ENCODE measurements around the gene FRMD4A. TPM values are rescaled to one million over a fixed set of nuclear protein-coding genes. Genes with fewer than 3 reads are reported as not detected.

FRMD4A gene
- total RNA-seq, 1 experiment from 2014 or later: 8.8 TPM

- Histone ChIP-seq H3K27me3 (no peaks in the 10 kb centered on the region), H3K36me3 (no peaks in the 10 kb centered on the region), H3K4me3 (no peak overlapping the region), H3K9me3 (no peaks in the 10 kb centered on the region)
- no peak for DNase-seq
Observed at GRCh38 chr10:14312014-14312413, 18.7 kb downstream of the FRMD4A start.

GRCh38 chr10:14311206-14311957 is 19.3 kb downstream of the FRMD4A start:
- H3K27me3 ChIP-seq: no peaks in the 10 kb centered on the region
- DNase-seq: no peak
- no peaks in the 10 kb centered on the region for H3K36me3 ChIP-seq
- no peak overlapping the region for H3K4me3 ChIP-seq
- H3K9me3 ChIP-seq: no peaks in the 10 kb centered on the region

- no peaks in the 10 kb centered on the region for H3K9me3 ChIP-seq
- no peak overlapping the region for H3K4me3 ChIP-seq
- H3K27me3 ChIP-seq: no peaks in the 10 kb centered on the region
- H3K36me3 ChIP-seq: no peaks in the 10 kb centered on the region
- no peak for DNase-seq
Observed at GRCh38 chr10:14309593-14309992, 21.1 kb downstream of the FRMD4A start.

- no peak overlapping the region for H3K4me3 ChIP-seq
- no peaks in the 10 kb centered on the region for H3K27me3 ChIP-seq
- H3K9me3 ChIP-seq: no peaks in the 10 kb centered on the region
- DNase-seq: no peak
- H3K36me3 ChIP-seq: no peaks in the 10 kb centered on the region
Observed at GRCh38 chr10:14306190-14306589, 24.5 kb downstream of the FRMD4A start.

GRCh38 chr10:14304046-14304445 is 26.7 kb downstream of the FRMD4A start:
- no peaks in the 10 kb centered on the region for H3K27me3 ChIP-seq
- no peaks in the 10 kb centered on the region for H3K36me3 ChIP-seq
- H3K9me3 ChIP-seq: no peaks in the 10 kb centered on the region
- H3K4me3 ChIP-seq: no peak overlapping the region
- DNase-seq: no peak

- Histone ChIP-seq H3K4me3 (no peak overlapping the region), H3K9me3 (no peaks in the 10 kb centered on the region), H3K36me3 (no peaks in the 10 kb centered on the region), H3K27me3 (no peaks in the 10 kb centered on the region)
- no peak for DNase-seq
Observed at GRCh38 chr10:14302035-14302434, 28.7 kb downstream of the FRMD4A start.

GRCh38 chr10:14299556-14299955 is 31.2 kb downstream of the FRMD4A start:
- H3K4me3 ChIP-seq: no peak overlapping the region
- DNase-seq: no peak
- H3K36me3 ChIP-seq: no peaks in the 10 kb centered on the region
- no peaks in the 10 kb centered on the region for H3K27me3 ChIP-seq
- no peaks in the 10 kb centered on the region for H3K9me3 ChIP-seq

- H3K4me3 ChIP-seq: no peak overlapping the region
- peaks cover 9% of the 10 kb centered on the region for H3K9me3 ChIP-seq
- no peaks in the 10 kb centered on the region for H3K27me3 ChIP-seq
- no peak for DNase-seq
- no peaks in the 10 kb centered on the region for H3K36me3 ChIP-seq
Observed at GRCh38 chr10:14296065-14296709, 34.5 kb downstream of the FRMD4A start.

- H3K27me3 ChIP-seq: no peaks in the 10 kb centered on the region
- DNase-seq: no peak
Observed at GRCh38 chr10:14294347-14295059, 36.2 kb downstream of the FRMD4A start.

GRCh38 chr10:14293526-14293925 is 37.2 kb downstream of the FRMD4A start:
- H3K36me3 ChIP-seq: no peaks in the 10 kb centered on the region
- H3K4me3 ChIP-seq: no peak overlapping the region
- no peaks in the 10 kb centered on the region for H3K27me3 ChIP-seq
- DNase-seq: no peak
- peaks cover 15% of the 10 kb centered on the region for H3K9me3 ChIP-seq

More at GRCh38 chr10:14294347-14295059, 36.2 kb downstream of the FRMD4A start:
- H3K36me3 ChIP-seq: no peaks in the 10 kb centered on the region
- peaks cover 15% of the 10 kb centered on the region for H3K9me3 ChIP-seq
- H3K4me3 ChIP-seq: no peak overlapping the region

- Histone ChIP-seq H3K9me3 (peaks cover 15% of the 10 kb centered on the region), H3K27me3 (no peaks in the 10 kb centered on the region), H3K4me3 (no peak overlapping the region), H3K36me3 (no peaks in the 10 kb centered on the region)
- no peak for DNase-seq
Observed at GRCh38 chr10:14291296-14291695, 39.4 kb downstream of the FRMD4A start.

GRCh38 chr10:14285941-14286560 is 44.7 kb downstream of the FRMD4A start:
- Histone ChIP-seq H3K4me3 (no peak overlapping the region), H3K36me3 (no peaks in the 10 kb centered on the region), H3K27me3 (no peaks in the 10 kb centered on the region), H3K9me3 (peaks cover 9% of the 10 kb centered on the region)
- DNase-seq: no peak

- DNase-seq: peak; percentile 57
- peaks cover 4% of the 10 kb centered on the region; the same call in 1 of the 2 replicates for H3K9me3 ChIP-seq
- H3K36me3 ChIP-seq: no peaks in the 10 kb centered on the region
- H3K4me3 ChIP-seq: no peak overlapping the region
- no peaks in the 10 kb centered on the region for H3K27me3 ChIP-seq
Observed at GRCh38 chr10:14282276-14282675, 48.4 kb downstream of the FRMD4A start.

GRCh38 chr10:14278533-14278932 is 52.2 kb downstream of the FRMD4A start:
- no peak for DNase-seq
- no peaks in the 10 kb centered on the region for H3K36me3 ChIP-seq
- H3K9me3 ChIP-seq: no peaks in the 10 kb centered on the region
- H3K27me3 ChIP-seq: no peaks in the 10 kb centered on the region
- H3K4me3 ChIP-seq: no peak overlapping the region

- H3K27me3 ChIP-seq: no peaks in the 10 kb centered on the region
- H3K9me3 ChIP-seq: no peaks in the 10 kb centered on the region
- no peaks in the 10 kb centered on the region for H3K36me3 ChIP-seq
- H3K4me3 ChIP-seq: no peak overlapping the region
- no peak for DNase-seq
Observed at GRCh38 chr10:14276210-14276609, 54.5 kb downstream of the FRMD4A start.

- H3K4me3 ChIP-seq: no peak overlapping the region
- H3K27me3 ChIP-seq: no peaks in the 10 kb centered on the region
- no peaks in the 10 kb centered on the region for H3K36me3 ChIP-seq
- H3K9me3 ChIP-seq: no peaks in the 10 kb centered on the region
- DNase-seq: no peak
Observed at GRCh38 chr10:14271621-14272020, 59.1 kb downstream of the FRMD4A start.

GRCh38 chr10:14270370-14270769 is 60.4 kb downstream of the FRMD4A start:
- no peak overlapping the region for H3K4me3 ChIP-seq
- no peaks in the 10 kb centered on the region for H3K9me3 ChIP-seq

More at GRCh38 chr10:14270370-14270769, 60.4 kb downstream of the FRMD4A start:
- DNase-seq: no peak
- no peaks in the 10 kb centered on the region for H3K27me3 ChIP-seq
- no peaks in the 10 kb centered on the region for H3K36me3 ChIP-seq
